Fibroblast of skin of back (primary cell): Measurements from ENCODE around the gene OGFOD1. TPM values are rescaled to one million over a fixed set of nuclear protein-coding genes. Genes with fewer than 3 reads are reported as not detected.

Source experiments
- DNase-seq: peaks from one replicate; pipeline ENCODE4 v3.0.0-alpha.2; 2013
- polyA plus RNA-seq, 2 experiments: library from polyadenylated mRNA; unstranded; fragments of 120-200 nt; gene quantifications; one replicate each; pipeline ENCODE4 v1.2.1, GENCODE V29; 2013; ENCODE audit not compliant: insufficient read length in 2 of 2

Gene OGFOD1
- 59.1 TPM for polyA plus RNA-seq (2013, experiment 1 of 2; ENCODE audit: insufficient read length)
- polyA plus RNA-seq (2013, experiment 2 of 2; ENCODE audit: insufficient read length): 40.9 TPM

DNA sequence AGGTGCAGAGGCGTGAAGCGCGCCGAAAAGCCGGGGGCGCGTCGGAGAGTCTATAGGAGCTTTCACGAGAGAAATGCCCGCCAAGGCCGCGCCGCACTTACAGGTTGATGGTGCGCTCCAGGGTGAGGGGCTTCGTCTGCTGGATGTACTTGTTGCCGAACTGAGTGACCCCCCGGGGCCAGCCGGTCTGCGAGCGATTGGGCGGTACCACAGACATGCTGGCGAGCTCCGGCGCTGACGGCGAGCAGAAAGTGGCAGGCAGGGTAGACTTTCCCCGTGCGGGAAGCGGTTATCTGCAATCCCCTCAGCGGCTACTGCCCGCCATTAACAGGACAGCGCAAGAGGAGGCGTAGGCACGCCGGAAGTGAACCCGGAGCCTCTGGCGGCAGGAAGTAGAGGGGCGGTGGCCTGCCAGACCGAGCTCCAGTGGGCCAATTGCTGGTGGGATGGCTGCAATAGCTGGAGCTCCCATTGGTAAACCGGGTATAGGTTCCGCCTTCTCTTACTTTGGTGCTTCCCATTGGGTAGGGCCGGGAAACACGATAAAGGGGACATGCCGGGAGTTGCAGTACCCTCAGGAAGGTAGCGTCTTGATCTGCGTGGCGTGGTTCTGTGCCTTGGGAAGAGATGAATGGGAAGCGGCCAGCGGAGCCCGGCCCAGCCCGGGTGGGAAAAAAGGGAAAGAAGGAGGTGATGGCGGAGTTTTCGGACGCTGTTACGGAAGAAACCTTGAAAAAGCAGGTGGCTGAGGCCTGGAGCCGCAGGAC is at the start of gene OGFOD1, which contains the start of gene NUDT21:
OGFOD1 (plus strand) TSS at position 569 of the 767 bp plus-strand sequence; CDS start at position 628, 59 bp downstream.
NUDT21 (minus strand) TSS at position 347 of the 767 bp plus-strand sequence; CDS start at position 217, 130 bp downstream.
- DNase-seq: peak; percentile 99

DNA sequence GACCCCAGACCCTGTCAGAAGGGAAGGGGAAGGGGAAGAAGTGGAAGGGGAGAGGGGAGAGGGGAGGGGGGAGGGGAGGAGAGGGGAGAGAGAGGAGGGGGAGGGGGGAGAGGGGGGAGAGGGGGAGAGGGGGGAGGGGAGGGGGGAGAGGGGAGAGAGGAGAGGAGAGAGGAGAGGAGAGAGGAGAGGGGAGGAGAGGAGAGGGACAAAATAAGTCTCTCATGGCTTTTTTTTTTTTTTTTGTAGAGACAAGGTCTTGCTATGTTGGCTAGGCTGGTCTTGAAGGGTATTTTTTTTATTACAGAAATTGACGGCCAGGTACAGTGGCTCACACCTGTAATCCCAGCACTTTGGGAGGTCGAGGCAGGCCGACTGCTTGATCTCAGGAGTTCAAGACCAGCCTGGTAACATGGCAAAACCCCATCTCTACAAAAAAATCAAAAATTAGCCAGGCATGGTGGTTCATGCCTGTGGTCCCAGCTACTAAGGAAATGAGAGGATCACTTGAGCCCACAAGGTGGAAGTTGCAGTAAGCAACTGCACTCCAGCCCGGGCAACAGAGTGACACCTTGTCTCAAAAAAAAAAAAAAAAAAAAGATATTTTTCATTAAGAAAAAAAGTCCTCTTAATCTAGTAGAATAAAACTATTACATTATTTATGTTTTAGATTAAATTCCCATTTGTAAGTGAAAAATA is 45.2 kb upstream of the OGFOD1 start:
- no peak for DNase-seq

DNA sequence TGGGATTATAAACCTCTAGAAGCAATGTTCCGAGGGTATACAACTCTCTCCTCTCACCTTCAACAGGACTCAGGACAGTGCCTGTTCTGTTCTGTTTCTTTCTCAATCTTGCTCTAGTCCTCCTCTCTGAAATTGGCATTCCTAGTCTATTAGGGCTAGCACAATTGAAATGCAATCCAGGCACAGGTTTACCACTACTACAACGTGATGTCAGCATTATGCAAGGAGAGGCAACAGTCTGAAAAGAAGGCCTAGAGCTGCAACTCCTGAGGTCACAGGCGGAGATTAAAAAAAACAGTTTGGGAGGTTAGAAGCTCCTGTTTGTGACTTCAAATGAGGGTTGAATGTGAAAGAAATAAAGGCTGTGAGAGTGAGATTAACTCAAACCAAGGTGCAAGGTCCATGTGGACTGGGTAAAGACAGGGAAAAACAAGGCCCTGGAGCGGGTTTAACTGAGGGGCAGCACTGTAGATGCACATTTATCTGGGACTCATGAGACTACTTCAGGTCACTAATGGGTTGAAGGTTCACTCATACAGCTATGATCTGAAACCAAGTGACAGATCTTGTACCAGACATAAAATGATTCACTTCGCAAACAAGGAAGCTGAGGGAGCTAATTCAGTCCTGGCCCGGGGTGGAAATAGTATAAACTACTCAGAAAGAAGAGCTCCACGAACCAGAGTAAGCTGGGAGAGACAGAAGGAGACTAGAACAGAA is 42.8 kb upstream of the OGFOD1 start:
- DNase-seq: no peak

DNA sequence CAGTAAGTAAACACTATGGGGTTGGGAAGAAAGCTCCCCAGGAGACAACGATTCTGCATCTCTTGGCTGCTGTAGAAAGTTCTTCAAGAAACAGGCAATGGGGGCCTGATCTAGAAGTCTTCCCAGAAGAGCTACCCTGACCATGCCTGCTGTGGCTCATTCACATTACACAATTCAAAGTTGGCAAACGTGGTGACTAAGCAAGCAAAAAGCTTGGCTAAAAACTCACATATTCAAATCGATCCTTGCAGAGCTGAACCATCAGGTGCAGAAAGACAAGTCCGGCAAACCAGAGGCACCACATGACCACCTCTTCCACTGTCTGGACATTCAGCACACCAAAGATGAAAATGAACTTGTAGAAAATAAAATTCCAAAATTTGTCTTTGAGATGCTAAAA is 42.2 kb upstream of the OGFOD1 start:
- DNase-seq: no peak

DNA sequence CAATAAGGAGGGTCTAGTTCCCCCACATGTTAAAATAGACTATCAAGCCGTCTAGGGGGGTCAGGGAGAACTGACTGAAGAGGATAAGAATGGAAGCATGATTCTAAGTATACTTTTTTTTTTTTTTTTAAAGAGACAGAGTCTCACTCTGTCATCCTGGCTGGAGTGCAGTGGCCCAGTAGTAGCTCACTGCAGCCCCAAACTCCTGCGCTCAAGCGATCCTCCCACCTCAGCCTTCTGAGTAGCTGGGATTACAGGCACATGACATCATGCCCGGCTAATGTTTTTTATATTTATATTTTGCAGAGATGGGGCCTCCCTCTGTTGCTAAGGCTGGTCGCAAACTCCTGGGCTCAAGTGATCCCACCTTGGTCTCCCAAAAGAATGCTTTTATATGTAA is 40.2 kb upstream of the OGFOD1 start:
- DNase-seq: no peak

DNA sequence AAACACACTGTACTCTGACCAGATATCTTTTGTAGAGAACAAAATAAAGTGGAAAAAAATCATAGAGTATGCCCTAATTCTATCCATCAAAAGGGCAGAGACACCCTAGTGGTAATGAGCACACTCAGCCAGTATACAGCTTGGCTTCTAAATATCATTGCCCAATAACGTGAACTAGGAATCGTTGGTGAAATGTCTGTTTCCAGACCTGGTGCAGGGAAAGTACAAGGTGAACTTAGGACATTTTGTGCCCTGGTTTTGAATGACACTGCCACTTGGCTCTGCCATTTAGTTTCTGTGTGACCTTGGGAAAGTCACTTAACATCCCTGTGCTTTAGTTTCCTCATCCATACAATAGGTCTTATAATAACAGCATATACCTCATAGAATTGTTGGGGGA is 39.7 kb upstream of the OGFOD1 start:
- no peak for DNase-seq

DNA sequence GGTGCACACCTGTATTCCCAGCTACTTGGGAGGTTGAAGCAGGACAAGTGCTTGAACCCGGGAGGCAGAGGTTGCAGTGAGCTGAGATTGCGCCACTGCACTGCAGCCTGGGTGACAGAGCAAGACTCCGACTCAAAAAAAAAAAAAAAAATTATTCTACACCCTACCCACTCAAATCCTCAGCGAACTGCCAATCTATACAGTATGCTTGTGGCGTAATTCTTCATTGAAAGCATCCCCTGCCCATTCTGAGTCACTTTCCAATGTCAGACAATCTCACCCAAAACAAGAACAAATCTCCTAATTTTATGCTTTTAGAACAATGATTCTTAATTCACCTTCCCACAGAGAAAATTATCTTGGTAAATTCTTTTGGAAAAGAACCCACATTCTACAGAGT is 38.0 kb upstream of the OGFOD1 start:
- DNase-seq: no peak

DNA sequence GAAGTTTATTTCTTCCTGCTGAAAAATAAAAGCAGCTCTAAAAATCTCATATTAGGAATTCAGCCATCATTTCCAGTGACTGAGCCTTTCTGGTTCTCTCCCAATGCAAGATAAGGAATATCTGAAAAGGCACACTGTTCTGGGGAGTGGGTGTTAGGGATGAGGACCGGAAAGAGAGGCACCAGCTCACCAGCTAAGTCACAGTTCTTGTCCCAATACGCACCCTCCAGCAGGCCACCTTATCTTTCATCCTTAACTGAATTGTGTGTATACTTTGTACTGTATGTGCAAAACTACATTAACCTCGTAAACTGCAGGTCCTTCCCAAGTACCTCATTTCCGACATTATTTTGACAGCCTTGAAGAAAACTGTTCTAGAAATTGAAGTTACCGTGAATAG is 37.0 kb upstream of the OGFOD1 start:
- no peak for DNase-seq

DNA sequence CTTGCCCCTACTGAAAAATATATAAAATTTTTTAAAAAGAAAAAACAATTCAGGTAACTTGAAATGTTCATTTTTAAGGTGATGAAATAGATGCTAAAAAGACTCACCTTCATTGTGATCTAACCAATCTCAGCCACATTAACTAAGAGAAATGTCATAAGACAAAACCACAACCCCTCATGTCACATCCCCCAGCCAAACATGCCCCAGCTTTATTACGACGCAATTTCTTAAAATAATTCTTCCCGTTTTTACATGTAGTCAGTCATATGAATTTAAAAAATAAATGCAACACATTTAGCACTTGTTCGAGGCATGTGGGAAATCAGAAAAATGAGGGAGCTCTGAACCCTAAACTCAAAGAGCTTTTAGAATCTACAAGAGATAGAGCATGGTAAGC is 35.5 kb upstream of the OGFOD1 start:
- no peak for DNase-seq

DNA sequence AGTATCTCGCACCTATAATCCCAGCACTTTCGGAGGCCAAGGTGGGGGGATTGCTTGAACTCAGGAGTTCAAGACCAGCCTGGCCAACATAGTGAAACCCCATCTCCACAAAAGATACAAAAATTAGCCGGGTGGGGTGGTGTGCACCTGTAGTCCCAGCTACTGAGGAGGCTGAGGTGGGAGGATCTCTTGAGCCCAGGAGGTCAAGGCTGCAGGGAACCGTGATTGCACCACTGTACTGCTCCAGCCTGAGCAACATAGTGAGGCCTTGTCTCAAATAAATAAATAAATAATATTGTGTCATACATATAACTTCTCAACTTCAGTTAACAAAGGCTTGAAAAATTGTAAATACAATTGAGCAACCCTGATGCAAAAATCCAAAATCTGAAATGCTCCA is 34.2 kb upstream of the OGFOD1 start:
- no peak for DNase-seq

DNA sequence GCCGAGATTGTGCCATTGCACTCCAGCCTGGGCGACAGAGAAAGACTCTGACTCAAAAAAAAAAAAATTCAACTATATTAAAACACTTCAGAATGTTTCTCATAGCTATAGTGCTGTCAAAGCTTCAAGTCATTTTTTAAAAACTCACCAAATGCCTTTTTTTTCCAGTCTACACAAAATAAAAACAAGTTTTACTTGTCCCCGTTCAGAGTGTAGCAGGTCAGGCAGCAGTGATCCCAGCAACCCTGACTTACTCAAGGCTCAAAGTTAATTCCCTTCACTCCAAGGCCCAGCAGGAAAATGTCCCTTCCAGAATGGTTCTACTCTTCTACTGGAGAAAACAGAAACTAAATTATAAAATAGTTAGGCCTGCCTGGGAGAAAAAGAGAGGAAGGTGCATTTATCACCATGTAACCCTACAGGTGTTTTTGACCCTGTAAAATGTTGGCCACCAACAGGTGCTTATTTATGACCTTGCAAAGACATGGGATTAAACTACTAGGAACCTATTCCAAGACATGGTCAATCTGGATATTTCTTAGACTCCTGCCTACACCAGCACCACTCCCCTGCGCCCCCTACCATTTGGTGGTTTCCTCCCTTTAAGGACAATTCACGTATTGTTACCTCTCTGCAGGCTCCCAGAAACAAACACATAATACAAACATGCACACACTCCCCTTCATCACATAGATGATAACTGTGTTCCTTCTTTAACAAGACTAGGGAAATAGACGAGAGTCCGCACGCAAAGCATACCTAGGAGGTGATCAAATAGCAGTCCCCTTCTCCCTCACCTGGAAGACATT is 31.4 kb upstream of the OGFOD1 start:
- DNase-seq: no peak

DNA sequence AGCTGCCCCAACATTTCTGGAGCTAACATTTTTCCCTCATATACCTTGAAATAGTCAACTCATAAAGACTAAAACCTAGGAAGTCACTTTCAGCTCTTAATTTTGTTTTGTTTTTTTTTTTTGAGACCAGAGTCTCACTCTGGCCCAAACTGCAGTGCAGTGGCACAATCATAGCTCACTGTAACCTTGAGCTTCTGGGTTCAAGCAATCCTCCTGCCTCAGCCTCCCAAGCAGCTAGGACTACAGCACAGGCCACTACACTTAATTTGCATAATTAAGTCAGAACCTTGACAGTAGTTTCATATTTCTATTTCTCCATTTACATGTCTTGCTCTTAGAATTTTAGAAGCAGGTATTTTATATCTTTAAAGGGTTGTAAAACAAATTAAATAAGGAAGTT is 30.7 kb upstream of the OGFOD1 start:
- no peak for DNase-seq

DNA sequence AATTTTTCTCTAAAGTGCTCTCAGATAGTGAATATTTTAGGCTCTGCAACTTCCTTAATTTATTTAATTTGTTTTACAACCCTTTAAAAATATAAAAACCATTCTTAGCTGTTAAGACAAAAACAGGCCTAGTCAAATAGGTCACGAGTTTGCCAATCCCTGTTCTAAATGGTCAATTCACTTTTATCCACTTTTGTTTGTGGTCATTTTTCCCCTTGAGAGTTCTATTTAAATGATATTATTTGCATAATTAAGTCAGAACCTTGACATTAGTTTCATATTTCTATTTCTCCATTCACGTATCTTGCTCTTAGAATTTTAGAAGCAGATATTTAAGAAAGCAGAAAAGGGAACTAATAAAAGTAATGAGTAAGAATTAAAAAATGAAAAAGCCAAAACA is 30.0 kb upstream of the OGFOD1 start:
- DNase-seq: no peak

DNA sequence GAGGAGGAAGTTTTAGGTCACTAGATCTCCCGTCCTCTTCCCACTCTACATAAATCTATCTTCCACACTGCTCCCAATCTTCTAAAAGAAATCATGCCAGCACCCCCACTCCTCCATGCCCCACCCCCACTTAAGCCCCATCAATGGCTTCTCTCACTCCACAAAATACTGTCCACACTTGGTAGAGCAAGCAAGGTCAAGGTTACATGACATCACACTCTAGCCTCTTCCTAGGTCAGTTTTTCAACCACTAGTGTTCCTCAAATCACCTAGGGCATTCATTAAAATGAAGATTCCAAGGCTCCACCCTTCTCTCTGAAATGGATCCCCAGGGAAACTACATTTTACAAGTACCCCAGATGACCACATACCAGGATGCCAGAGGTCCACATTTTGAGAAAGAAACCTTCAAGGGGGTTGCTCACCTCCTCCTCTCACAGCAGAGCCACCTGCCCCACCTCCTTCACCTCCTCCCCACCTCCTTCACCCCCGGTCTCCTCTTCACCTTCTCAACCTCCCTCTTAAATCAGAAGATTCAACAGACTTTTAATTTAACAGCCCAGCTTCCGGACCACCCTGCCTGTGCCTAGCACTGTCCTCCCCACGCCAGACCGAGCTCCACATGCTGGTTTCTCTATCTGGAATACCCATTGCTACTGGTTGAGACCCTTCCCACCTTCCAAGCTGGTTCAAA is 29.2 kb upstream of the OGFOD1 start:
- DNase-seq: no peak

DNA sequence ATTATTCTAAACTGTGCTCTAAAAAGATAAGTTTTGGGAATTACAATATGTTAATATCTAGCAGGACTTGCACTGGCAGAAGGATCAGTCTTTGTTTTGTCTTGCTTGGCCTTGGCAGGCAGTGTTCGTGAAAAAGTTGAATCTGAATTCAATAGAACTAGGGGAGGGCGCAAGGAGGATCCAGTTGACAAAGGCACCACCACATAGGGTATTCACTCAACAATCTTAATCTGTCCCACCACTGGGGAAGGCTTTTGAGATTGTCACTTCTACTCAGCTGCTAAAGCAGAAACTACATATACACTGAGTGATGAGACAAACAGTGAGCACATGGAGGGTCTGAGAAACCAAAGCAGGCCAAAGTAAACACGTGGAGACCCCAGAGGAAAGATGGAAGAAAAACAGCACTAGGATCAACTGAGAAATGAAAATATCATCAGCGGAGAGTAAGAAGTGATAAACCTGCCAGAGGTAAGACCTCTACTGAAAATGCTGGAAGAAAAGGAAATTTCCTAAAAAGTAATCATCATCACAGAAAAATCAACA is 28.4 kb upstream of the OGFOD1 start:
- DNase-seq: no peak

DNA sequence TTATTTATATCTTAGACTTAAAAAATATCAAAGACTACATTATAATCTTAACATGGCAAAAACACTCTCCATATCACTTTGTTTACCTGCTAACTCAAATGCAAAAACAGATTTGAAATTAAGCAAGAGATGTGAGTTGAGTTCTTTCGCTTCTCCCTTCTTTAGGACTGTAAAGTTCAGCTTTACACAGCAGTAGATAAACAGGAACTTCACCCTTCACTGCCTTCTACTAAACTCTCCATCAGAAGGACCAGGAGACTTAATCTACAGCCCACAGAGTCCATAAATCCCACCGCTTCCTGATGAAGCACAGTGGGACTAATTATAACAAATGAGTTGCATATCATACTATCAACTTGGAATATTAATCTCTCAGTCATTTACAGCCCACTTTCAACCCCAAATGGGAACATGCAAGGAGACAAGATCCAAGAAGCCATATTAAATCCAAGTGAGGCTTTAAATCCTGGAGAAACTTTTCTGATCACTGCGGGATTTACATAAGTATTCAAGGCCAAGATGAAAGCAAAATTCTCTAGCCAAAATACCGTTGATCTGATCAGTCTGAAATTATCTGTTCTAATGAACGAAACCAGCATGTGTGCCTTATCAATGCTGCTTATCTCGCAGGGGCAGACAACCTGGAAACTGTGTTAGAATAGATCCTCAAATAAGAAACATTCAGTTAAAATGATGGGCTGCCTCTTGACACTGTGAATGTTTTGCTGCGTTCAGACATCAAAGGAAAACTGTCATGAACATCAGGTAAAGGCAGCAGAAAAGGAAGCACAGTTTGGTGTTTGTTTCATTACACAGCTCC is 27.6 kb upstream of the OGFOD1 start:
- DNase-seq: no peak

DNA sequence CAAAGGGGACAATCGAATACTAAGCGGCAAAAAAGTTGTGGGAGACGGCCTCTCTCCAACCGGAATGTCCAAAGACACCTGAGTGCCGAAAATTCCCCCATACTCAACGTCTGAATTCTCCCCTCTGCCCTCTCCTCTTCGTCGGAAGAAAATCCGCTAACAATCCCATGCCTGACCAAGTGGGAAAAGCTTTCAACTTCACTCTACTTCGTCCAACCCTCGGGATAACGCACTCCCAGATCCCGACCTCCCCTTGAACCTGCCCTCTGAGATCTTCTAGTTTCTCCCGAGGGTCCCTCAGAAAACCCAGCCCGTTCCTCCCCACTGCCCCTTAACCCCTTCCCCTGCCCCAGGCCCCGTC is 27.0 kb upstream of the OGFOD1 start:
- peak; percentile 17 for DNase-seq

DNA sequence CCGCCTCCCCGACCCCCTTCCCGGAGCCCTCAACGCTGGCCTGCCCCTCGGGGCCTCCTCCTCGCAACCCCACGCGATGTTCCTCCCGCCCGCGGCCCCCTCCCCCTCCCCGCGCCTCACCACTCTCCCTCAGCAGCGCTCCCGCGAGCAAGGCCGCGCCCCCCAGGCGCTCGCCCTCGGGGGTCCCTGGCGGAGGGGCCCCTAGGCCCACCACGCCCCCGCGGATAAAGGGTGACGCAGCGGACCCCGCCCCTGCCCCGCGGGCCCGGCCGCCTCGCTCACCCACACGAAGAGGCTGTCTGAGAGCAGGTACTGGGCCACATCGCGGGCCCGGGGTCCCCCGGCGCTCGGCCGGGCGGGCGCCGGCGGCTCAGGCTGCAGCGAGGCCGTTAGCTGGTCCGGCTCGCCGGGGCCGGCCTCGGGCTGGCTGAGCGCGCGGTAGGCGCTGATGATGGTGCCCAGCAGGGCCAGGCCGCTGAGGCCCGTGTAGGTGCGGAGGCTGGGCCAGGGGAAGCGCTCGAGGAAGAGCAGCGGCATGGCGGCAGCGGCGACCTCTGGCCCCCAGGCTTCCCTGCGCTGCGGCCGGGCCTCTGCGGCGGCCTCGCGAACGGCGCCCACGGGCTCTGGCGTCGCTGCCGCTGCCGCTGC is 26.4 kb upstream of the OGFOD1 start:
- peak; percentile 18 for DNase-seq

DNA sequence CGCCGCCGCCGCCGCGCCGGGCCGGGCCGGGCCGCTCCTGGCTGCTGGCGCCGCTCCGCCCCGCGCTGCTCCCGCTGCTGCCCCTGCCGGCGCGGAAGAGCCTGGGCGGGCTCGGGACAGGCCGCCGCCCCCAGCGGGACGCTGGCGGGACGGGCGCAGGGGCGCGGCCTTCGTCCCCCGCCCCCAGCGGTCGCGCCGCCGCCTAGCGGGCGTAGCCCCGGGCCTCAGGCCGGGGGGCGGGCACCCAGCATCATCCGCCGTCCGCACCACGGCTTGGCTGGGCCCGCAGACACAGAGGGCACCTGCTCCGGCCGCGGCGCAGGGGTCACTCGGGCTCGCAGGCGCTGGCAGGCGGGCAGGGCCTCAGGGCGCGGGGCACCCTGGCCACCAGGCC is 25.9 kb upstream of the OGFOD1 start, which contains the start of gene AMFR:
AMFR (minus strand) TSS at position 107 of the 394 bp plus-strand sequence. CDS start 218 bp downstream, outside the sequence.
- DNase-seq: peak; percentile 87

DNA sequence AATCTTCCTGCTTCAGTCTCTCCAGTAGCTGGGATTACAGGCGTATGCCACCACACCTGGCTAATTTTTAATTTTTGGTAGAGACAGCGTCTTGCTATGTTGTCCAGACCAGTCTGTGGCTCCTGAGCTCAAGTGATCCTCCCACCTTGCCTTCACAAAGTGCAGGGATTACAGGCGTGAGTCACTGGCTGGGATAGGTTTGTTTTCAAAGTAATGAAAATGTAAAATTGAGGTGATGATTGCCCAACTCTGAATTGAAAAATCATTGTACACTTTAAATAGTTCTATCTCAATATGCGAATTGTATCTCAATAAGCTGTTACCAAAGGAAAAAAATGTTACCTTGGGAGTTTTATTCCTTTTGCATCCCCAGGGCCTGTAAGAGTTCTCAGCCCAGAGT is 24.8 kb upstream of the OGFOD1 start:
- DNase-seq: no peak
